ENCODE results near the gene ZBTB40. TPM values are rescaled to one million over a fixed set of nuclear protein-coding genes. Genes with fewer than 3 reads are reported as not detected.

The ZBTB40 gene
- total and polyA plus RNA-seq, 7 donors, result 3.8 to 14.1 (median 10.0) TPM

- 41 to 61% (median 58%) methylated on average over 2 of the region's 2 CpGs for WGBS, 3 donors
- no peak for ATAC-seq
- TF ChIP-seq CTCF (IDR thresholded peaks at IDR 0.05), result no peak
- Histone ChIP-seq H3K4me3 (no peak overlapping the region), H3K27me3 (ENCODE audit: insufficient read depth in 3 of 3, low read length in 2 of 3) (no peaks in the 10 kb centered on the region), H3K4me1 (peaks cover 41% of the 10 kb centered on the region), H3K36me3 (ENCODE audit: insufficient read depth in 1 of 2, low read depth in 1 of 2) (no peaks in the 10 kb centered on the region), H3K27ac (no peak overlapping the region), H3K9me3 (no peaks in the 10 kb centered on the region)
- no peak for DNase-seq
- intact Hi-C loops (cut with DNase I), result no loop called here
These were observed 14.0 kb downstream of the ZBTB40 start for GRCh38 chr1:22465671-22466070.

- H3K9me3 ChIP-seq, result no peaks in the 10 kb centered on the region
- no peak overlapping the region for H3K27ac ChIP-seq
- intact Hi-C loops (cut with DNase I), result no loop called here
These were observed 18.6 kb downstream of the ZBTB40 start for GRCh38 chr1:22470227-22470626.

GRCh38 chr1:22471078-22471477, 19.4 kb downstream of the ZBTB40 start:
- ATAC-seq, result peak in 2 of 4 donors; percentile 54 to 77
- WGBS, 3 donors, result 33 to 44% (median 41%) methylated on average over 2 of the region's 2 CpGs

More at GRCh38 chr1:22470227-22470626, 18.6 kb downstream of the ZBTB40 start:
- H3K4me3 ChIP-seq, result no peak overlapping the region
- ATAC-seq (no peak), DNase-seq (no peak)
- H3K27me3 ChIP-seq (ENCODE audit: insufficient read depth in 3 of 3, low read length in 2 of 3), result no peaks in the 10 kb centered on the region
- no peaks in the 10 kb centered on the region for H3K36me3 ChIP-seq (ENCODE audit: insufficient read depth in 1 of 2, low read depth in 1 of 2)
- WGBS, 3 donors, result 92 to 96% (median 94%) methylated on average over 4 of the region's 4 CpGs
- no peak for TF ChIP-seq CTCF (IDR thresholded peaks at IDR 0.05)
- H3K4me1 ChIP-seq, result peaks cover 51% of the 10 kb centered on the region

GRCh38 chr1:22471610-22472009, 20.0 kb downstream of the ZBTB40 start:
- no peak overlapping the region for H3K27ac ChIP-seq
- no peaks in the 10 kb centered on the region for H3K36me3 ChIP-seq (ENCODE audit: insufficient read depth in 1 of 2, low read depth in 1 of 2)
- H3K4me1 ChIP-seq, result peaks cover 50% of the 10 kb centered on the region
- DNase-seq, result no peak
- WGBS, 3 donors, result 56 to 80% (median 63%) methylated on average over 7 of the region's 7 CpGs
- intact Hi-C loops (cut with DNase I), result no loop called here
- TF ChIP-seq CTCF (IDR thresholded peaks at IDR 0.05), result no peak
- peak in 3 of 4 donors; percentile 32 to 69 (median 68) for ATAC-seq
- no peaks in the 10 kb centered on the region for H3K9me3 ChIP-seq
- H3K27me3 ChIP-seq (ENCODE audit: insufficient read depth in 3 of 3, low read length in 2 of 3), result no peaks in the 10 kb centered on the region
- no peak overlapping the region for H3K4me3 ChIP-seq

More at GRCh38 chr1:22471078-22471477, 19.4 kb downstream of the ZBTB40 start:
- peaks cover 50% of the 10 kb centered on the region for H3K4me1 ChIP-seq
- DNase-seq, result peak in 1 of 2 donors; percentile 60
- no peak overlapping the region for H3K4me3 ChIP-seq
- no peaks in the 10 kb centered on the region for H3K9me3 ChIP-seq
- no peak overlapping the region for H3K27ac ChIP-seq
- intact Hi-C loops (cut with DNase I), result no loop called here
- no peaks in the 10 kb centered on the region for H3K27me3 ChIP-seq (ENCODE audit: insufficient read depth in 3 of 3, low read length in 2 of 3)
- no peaks in the 10 kb centered on the region for H3K36me3 ChIP-seq (ENCODE audit: insufficient read depth in 1 of 2, low read depth in 1 of 2)
- TF ChIP-seq CTCF (IDR thresholded peaks at IDR 0.05), result no peak

GRCh38 chr1:22472596-22472995, 20.9 kb downstream of the ZBTB40 start:
- Histone ChIP-seq H3K4me1 (peaks cover 50% of the 10 kb centered on the region), H3K4me3 (no peak overlapping the region), H3K9me3 (no peaks in the 10 kb centered on the region), H3K36me3 (ENCODE audit: insufficient read depth in 1 of 2, low read depth in 1 of 2) (no peaks in the 10 kb centered on the region), H3K27ac (peak overlapping the region; percentile 7), H3K27me3 (ENCODE audit: insufficient read depth in 3 of 3, low read length in 2 of 3) (no peaks in the 10 kb centered on the region)
- intact Hi-C loops (cut with DNase I), result no loop called here
- WGBS, 3 donors, result 30 to 32% (median 32%) methylated on average over 2 of the region's 2 CpGs
- DNase-seq (no peak), ATAC-seq (peak; percentile 12 to 51 (median 45))
- no peak for TF ChIP-seq CTCF (IDR thresholded peaks at IDR 0.05)

Data from psoas muscle (tissue), 8 donors.